Skeletal muscle satellite cell (primary cell): Measurements from ENCODE around the gene TBL2.
A peak's percentile ranks its signal among the peaks of the same experiment; 100 is the strongest.

Experiments
- H3K27me3 ChIP-seq: 2 replicates; pipeline ENCODE4 v1.7.0; 2013; ENCODE audit warnings: low read length; ENCODE audit not compliant: control insufficient read depth, insufficient read depth
- H3K36me3 ChIP-seq: 2 replicates; pipeline ENCODE4 v1.7.0; 2013; ENCODE audit warnings: mild to moderate bottlenecking, control low read depth, low read length; ENCODE audit not compliant: insufficient read depth
- H3K4me1 ChIP-seq: 2 replicates; pipeline ENCODE4 v1.7.0; 2013; ENCODE audit warnings: low read length; ENCODE audit not compliant: control insufficient read depth, insufficient read depth
- H3K4me2 ChIP-seq: 2 replicates; pipeline ENCODE4 v1.7.0; 2013; ENCODE audit warnings: mild to moderate bottlenecking, low read length
- H3K4me3 ChIP-seq: 2 replicates; pipeline ENCODE4 v1.7.0; 2013; ENCODE audit warnings: low read length
- H3K9ac ChIP-seq: 2 replicates; pipeline ENCODE4 v1.7.0; 2013; ENCODE audit warnings: mild to moderate bottlenecking, low read depth, low read length, moderate library complexity
- H3K9me3 ChIP-seq: replicated peaks from 2 replicates; pipeline ENCODE4 v1.7.0; 2013; ENCODE audit warnings: mild to moderate bottlenecking, control low read depth, low read length

Gene TBL2

GRCh38 chr7:73602721-73603651, 24.6 kb upstream of the TBL2 start:
- no peaks in the 10 kb centered on the region for H3K9me3 ChIP-seq
- no peak overlapping the region for H3K4me3 ChIP-seq
- peak overlapping the region; percentile 61 for H3K4me2 ChIP-seq
- no peaks in the 10 kb centered on the region for H3K36me3 ChIP-seq
- H3K9ac ChIP-seq: peak overlapping the region; percentile 58
- peaks cover 23% of the 10 kb centered on the region for H3K4me1 ChIP-seq
- H3K27me3 ChIP-seq: peaks cover 2% of the 10 kb centered on the region

- Histone ChIP-seq H3K4me2 (no peak overlapping the region), H3K36me3 (no peaks in the 10 kb centered on the region), H3K27me3 (peaks cover 4% of the 10 kb centered on the region), H3K9ac (no peak overlapping the region), H3K4me1 (peaks cover 23% of the 10 kb centered on the region), H3K4me3 (no peak overlapping the region), H3K9me3 (no peaks in the 10 kb centered on the region)
Observed at GRCh38 chr7:73599916-73600315, 21.5 kb upstream of the TBL2 start.

GRCh38 chr7:73599151-73599882, 20.9 kb upstream of the TBL2 start:
- H3K36me3 ChIP-seq: no peaks in the 10 kb centered on the region

GRCh38 chr7:73597978-73598782, 19.8 kb upstream of the TBL2 start:
- H3K4me3 ChIP-seq: no peak overlapping the region
- H3K9ac ChIP-seq: no peak overlapping the region
- no peaks in the 10 kb centered on the region for H3K36me3 ChIP-seq
- H3K27me3 ChIP-seq: peaks cover 4% of the 10 kb centered on the region
- peaks cover 21% of the 10 kb centered on the region for H3K4me1 ChIP-seq
- no peak overlapping the region for H3K4me2 ChIP-seq
- H3K9me3 ChIP-seq: no peaks in the 10 kb centered on the region

More at GRCh38 chr7:73599151-73599882, 20.9 kb upstream of the TBL2 start:
- Histone ChIP-seq H3K4me3 (no peak overlapping the region), H3K4me2 (no peak overlapping the region), H3K9ac (no peak overlapping the region), H3K4me1 (peaks cover 23% of the 10 kb centered on the region), H3K9me3 (no peaks in the 10 kb centered on the region), H3K27me3 (peaks cover 4% of the 10 kb centered on the region)

GRCh38 chr7:73596191-73597065, 18.0 kb upstream of the TBL2 start:
- H3K36me3 ChIP-seq: no peaks in the 10 kb centered on the region
- no peak overlapping the region for H3K4me3 ChIP-seq
- no peak overlapping the region for H3K4me2 ChIP-seq
- H3K4me1 ChIP-seq: peaks cover 9% of the 10 kb centered on the region
- peaks cover 4% of the 10 kb centered on the region for H3K27me3 ChIP-seq
- no peaks in the 10 kb centered on the region for H3K9me3 ChIP-seq
- no peak overlapping the region for H3K9ac ChIP-seq

GRCh38 chr7:73595358-73595757, 17.0 kb upstream of the TBL2 start:
- Histone ChIP-seq H3K9me3 (no peaks in the 10 kb centered on the region), H3K4me2 (no peak overlapping the region), H3K4me1 (no peaks in the 10 kb centered on the region), H3K36me3 (no peaks in the 10 kb centered on the region), H3K27me3 (peaks cover 4% of the 10 kb centered on the region), H3K4me3 (no peak overlapping the region), H3K9ac (no peak overlapping the region)

GRCh38 chr7:73593207-73594045, 15.0 kb upstream of the TBL2 start:
- Histone ChIP-seq H3K4me3 (no peak overlapping the region), H3K4me2 (no peak overlapping the region), H3K4me1 (no peaks in the 10 kb centered on the region), H3K36me3 (no peaks in the 10 kb centered on the region), H3K9me3 (no peaks in the 10 kb centered on the region), H3K9ac (no peak overlapping the region), H3K27me3 (peaks cover 4% of the 10 kb centered on the region)

GRCh38 chr7:73586911-73587310, 8.5 kb upstream of the TBL2 start:
- Histone ChIP-seq H3K9me3 (no peaks in the 10 kb centered on the region), H3K4me2 (no peak overlapping the region), H3K4me1 (peaks cover 8% of the 10 kb centered on the region), H3K9ac (no peak overlapping the region), H3K27me3 (no peaks in the 10 kb centered on the region), H3K36me3 (no peaks in the 10 kb centered on the region), H3K4me3 (no peak overlapping the region)

- Histone ChIP-seq H3K9ac (no peak overlapping the region), H3K4me3 (no peak overlapping the region), H3K27me3 (no peaks in the 10 kb centered on the region), H3K9me3 (no peaks in the 10 kb centered on the region), H3K36me3 (no peaks in the 10 kb centered on the region), H3K4me1 (peaks cover 11% of the 10 kb centered on the region), H3K4me2 (no peak overlapping the region)
Observed at GRCh38 chr7:73585196-73585595, 6.8 kb upstream of the TBL2 start.

GRCh38 chr7:73582664-73583202, 4.4 kb upstream of the TBL2 start:
- Histone ChIP-seq H3K4me3 (no peak overlapping the region), H3K36me3 (no peaks in the 10 kb centered on the region), H3K4me2 (no peak overlapping the region), H3K9me3 (no peaks in the 10 kb centered on the region), H3K27me3 (no peaks in the 10 kb centered on the region), H3K9ac (no peak overlapping the region), H3K4me1 (peaks cover 15% of the 10 kb centered on the region)
